ENCODE measurements around the gene MBNL1. TPM values are rescaled to one million over a fixed set of nuclear protein-coding genes. Genes with fewer than 3 reads are reported as not detected.

MBNL1 gene
- polyA plus RNA-seq, 1 donor (not counting 4 experiments of a cell fraction or from before 2014, with no cell fraction given), result 58.3 TPM

- no peak overlapping the region for H3K4me2 ChIP-seq (ENCODE audit: control insufficient read depth, extremely low read depth, insufficient read depth, low read depth, low read length)
- H3K9me3 ChIP-seq (ENCODE audit: control insufficient read depth, low read depth, low read length), result no peaks in the 10 kb centered on the region
- H3K4me1 ChIP-seq (ENCODE audit: control insufficient read depth, extremely low read depth, insufficient read depth, low read length), result peaks cover 4% of the 10 kb centered on the region
- H3K9ac ChIP-seq (ENCODE audit: control insufficient read depth, extremely low read depth, insufficient read depth, low read length), result no peak overlapping the region
- no peaks in the 10 kb centered on the region for H3K9me1 ChIP-seq (ENCODE audit: control insufficient read depth, extremely low read depth, insufficient read depth, low read length)
- no peak overlapping the region for H3K27ac ChIP-seq (ENCODE audit: control insufficient read depth, insufficient read depth, low read length)
- peaks cover 9 to 17% of the 10 kb centered on the region in 2 experiments for H3K36me3 ChIP-seq (ENCODE audit: control insufficient read depth in 2 of 2, extremely low read depth in 1 of 2, insufficient read depth in 2 of 2, low read length in 2 of 2)
- peak; percentile 44 for DNase-seq (ENCODE audit: low read depth, low spot score)
- no peaks in the 10 kb centered on the region for H3K27me3 ChIP-seq (ENCODE audit: control insufficient read depth, extremely low read depth, insufficient read depth, low read length)
- H2AFZ ChIP-seq (ENCODE audit: control insufficient read depth, low read length), result no peak overlapping the region
- dilution Hi-C loops (cut with MboI; ENCODE audit: extremely low pct_ligation_motif_present, low sequenced_read_pairs), result no loop called here
- no peak overlapping the region for H3K4me3 ChIP-seq (ENCODE audit: control insufficient read depth in 2 of 3, extremely low read depth in 1 of 3, insufficient read depth in 2 of 3, low read depth in 1 of 3, low read length in 3 of 3)
- peaks cover 3% of the 10 kb centered on the region for H3K79me2 ChIP-seq (ENCODE audit: control insufficient read depth, insufficient read depth, low read length)
- peak; percentile 80 for FAIRE-seq
- TF ChIP-seq, protein P1, sequence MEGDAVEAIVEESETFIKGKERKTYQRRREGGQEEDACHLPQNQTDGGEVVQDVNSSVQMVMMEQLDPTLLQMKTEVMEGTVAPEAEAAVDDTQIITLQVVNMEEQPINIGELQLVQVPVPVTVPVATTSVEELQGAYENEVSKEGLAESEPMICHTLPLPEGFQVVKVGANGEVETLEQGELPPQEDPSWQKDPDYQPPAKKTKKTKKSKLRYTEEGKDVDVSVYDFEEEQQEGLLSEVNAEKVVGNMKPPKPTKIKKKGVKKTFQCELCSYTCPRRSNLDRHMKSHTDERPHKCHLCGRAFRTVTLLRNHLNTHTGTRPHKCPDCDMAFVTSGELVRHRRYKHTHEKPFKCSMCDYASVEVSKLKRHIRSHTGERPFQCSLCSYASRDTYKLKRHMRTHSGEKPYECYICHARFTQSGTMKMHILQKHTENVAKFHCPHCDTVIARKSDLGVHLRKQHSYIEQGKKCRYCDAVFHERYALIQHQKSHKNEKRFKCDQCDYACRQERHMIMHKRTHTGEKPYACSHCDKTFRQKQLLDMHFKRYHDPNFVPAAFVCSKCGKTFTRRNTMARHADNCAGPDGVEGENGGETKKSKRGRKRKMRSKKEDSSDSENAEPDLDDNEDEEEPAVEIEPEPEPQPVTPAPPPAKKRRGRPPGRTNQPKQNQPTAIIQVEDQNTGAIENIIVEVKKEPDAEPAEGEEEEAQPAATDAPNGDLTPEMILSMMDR (optimal IDR thresholded peaks at IDR 0.05 in 1 of 3, IDR thresholded peaks at IDR 0.05 in 1 of 3, conservative IDR thresholded peaks at IDR 0.05 in 1 of 3; ENCODE audit: extremely low read depth in 1 of 3, insufficient read depth in 2 of 3, low read length in 3 of 3), result no peak
- no peak for TF ChIP-seq EZH2 (IDR thresholded peaks at IDR 0.05; ENCODE audit: low read length)
- H4K20me1 ChIP-seq (ENCODE audit: control insufficient read depth, extremely low read depth, insufficient read depth, low read length), result no peaks in the 10 kb centered on the region
These were observed 183.6 kb downstream of the MBNL1 start for GRCh38 chr3:152452318-152452717.

GRCh38 chr3:152454076-152454875 is 185.5 kb downstream of the MBNL1 start:
- Histone ChIP-seq H3K9ac (ENCODE audit: control insufficient read depth, extremely low read depth, insufficient read depth, low read length) (no peak overlapping the region), H3K9me1 (ENCODE audit: control insufficient read depth, extremely low read depth, insufficient read depth, low read length) (no peaks in the 10 kb centered on the region), H3K79me2 (ENCODE audit: control insufficient read depth, insufficient read depth, low read length) (peaks cover 3% of the 10 kb centered on the region), H3K36me3 (ENCODE audit: control insufficient read depth in 2 of 2, extremely low read depth in 1 of 2, insufficient read depth in 2 of 2, low read length in 2 of 2) (peaks cover 6 to 12% of the 10 kb centered on the region in 2 experiments), H2AFZ (ENCODE audit: control insufficient read depth, low read length) (no peak overlapping the region), H3K27ac (ENCODE audit: control insufficient read depth, insufficient read depth, low read length) (no peak overlapping the region), H3K9me3 (ENCODE audit: control insufficient read depth, low read depth, low read length) (no peaks in the 10 kb centered on the region), H4K20me1 (ENCODE audit: control insufficient read depth, extremely low read depth, insufficient read depth, low read length) (no peaks in the 10 kb centered on the region), H3K27me3 (ENCODE audit: control insufficient read depth, extremely low read depth, insufficient read depth, low read length) (no peaks in the 10 kb centered on the region), H3K4me2 (ENCODE audit: control insufficient read depth, extremely low read depth, insufficient read depth, low read depth, low read length) (no peak overlapping the region), H3K4me1 (ENCODE audit: control insufficient read depth, extremely low read depth, insufficient read depth, low read length) (peaks cover 4% of the 10 kb centered on the region), H3K4me3 (ENCODE audit: control insufficient read depth in 2 of 3, extremely low read depth in 1 of 3, insufficient read depth in 2 of 3, low read depth in 1 of 3, low read length in 3 of 3) (no peak overlapping the region)
- TF ChIP-seq, protein P1 (optimal IDR thresholded peaks at IDR 0.05 in 1 of 3, IDR thresholded peaks at IDR 0.05 in 1 of 3, conservative IDR thresholded peaks at IDR 0.05 in 1 of 3; ENCODE audit: extremely low read depth in 1 of 3, insufficient read depth in 2 of 3, low read length in 3 of 3), result no peak
- no peak for TF ChIP-seq EZH2 (IDR thresholded peaks at IDR 0.05; ENCODE audit: low read length)
- DNase-seq (ENCODE audit: low read depth, low spot score) (no peak), FAIRE-seq (no peak)
- dilution Hi-C loops (cut with MboI; ENCODE audit: extremely low pct_ligation_motif_present, low sequenced_read_pairs), result no loop called here
